ENCODE results near the gene CCDC68.

GRCh38 chr18:54879691-54880090 is 79.6 kb downstream of the CCDC68 start:
- TF ChIP-seq, protein P1, sequence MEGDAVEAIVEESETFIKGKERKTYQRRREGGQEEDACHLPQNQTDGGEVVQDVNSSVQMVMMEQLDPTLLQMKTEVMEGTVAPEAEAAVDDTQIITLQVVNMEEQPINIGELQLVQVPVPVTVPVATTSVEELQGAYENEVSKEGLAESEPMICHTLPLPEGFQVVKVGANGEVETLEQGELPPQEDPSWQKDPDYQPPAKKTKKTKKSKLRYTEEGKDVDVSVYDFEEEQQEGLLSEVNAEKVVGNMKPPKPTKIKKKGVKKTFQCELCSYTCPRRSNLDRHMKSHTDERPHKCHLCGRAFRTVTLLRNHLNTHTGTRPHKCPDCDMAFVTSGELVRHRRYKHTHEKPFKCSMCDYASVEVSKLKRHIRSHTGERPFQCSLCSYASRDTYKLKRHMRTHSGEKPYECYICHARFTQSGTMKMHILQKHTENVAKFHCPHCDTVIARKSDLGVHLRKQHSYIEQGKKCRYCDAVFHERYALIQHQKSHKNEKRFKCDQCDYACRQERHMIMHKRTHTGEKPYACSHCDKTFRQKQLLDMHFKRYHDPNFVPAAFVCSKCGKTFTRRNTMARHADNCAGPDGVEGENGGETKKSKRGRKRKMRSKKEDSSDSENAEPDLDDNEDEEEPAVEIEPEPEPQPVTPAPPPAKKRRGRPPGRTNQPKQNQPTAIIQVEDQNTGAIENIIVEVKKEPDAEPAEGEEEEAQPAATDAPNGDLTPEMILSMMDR (IDR thresholded peaks at IDR 0.05) = no peak
- no peak for TF ChIP-seq POLR2A (IDR thresholded peaks at IDR 0.05)
- TF ChIP-seq POLR2AphosphoS5 (IDR thresholded peaks at IDR 0.05) = no peak
